CD4-positive, alpha-beta T cell treated with Interleukin-15 for 1 hour (primary cell): ENCODE data around the gene NUDT3.
"Not testable (repeated sequence)": the region's sequence is repeated elsewhere in the genome, so short reads cannot be mapped to it uniquely, and the experiment has no call there.

ENCODE experiments used
- DNase-seq: peaks from one replicate; pipeline ENCODE4 v3.0.0-alpha.2; 2020

Gene NUDT3

DNA sequence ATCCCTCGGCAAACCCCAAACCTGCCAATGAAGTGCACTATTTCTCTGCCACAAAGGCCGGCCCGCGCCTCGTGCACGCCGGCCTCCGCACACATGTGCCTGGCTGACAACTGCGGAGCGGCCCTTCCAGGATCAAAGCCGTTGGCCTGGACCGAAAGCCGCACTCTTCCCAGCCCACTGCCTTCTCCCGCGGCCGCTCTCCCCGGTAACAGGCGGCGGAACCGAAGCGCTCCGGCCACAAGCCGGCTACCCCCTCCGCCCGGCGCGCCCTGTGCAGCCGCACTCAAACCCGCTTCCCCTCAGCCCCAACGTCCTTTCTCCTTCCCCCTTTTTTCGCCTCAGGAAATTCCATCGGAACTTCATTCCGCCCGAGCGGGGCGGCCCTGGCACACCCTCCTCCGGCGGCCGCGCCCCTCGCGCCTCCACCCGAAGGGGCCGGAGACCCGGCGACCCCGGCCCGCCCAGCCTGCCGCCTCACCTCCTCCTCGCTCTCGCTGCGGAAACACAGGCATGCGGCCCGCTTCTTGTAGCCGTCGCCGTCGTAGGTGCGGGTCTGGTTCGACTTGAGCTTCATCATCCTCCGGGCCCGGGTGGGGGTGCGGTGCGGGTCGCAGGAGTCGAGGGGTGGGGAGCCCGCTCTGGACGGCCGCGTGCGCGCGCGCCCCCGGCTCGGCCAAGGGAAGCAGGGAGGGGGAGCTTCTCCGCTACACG lies 528 bp downstream of the NUDT3 start:
- peak; percentile 29 for DNase-seq

DNA sequence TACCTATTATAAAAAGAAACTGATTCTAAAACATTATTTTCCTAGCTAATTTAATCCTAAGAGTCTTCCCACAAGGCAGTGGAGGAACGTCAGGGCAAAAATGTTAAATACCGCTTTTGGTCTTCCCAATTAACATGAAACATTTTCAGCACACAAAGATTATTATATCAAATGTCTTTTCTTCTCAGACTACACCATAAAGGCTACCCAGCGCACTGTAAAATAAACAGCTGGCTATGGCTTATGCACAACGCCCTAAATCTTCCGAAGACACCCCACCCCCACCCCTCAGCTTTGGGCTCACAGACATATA lies 1.0 kb downstream of the NUDT3 start:
- DNase-seq = no peak

- DNase-seq = no peak
Observed at GRCh38 chr6:34390531-34391472, 1.7 kb downstream of the NUDT3 start.

GRCh38 chr6:34389034-34389433 lies 3.4 kb downstream of the NUDT3 start:
- no peak for DNase-seq

DNA sequence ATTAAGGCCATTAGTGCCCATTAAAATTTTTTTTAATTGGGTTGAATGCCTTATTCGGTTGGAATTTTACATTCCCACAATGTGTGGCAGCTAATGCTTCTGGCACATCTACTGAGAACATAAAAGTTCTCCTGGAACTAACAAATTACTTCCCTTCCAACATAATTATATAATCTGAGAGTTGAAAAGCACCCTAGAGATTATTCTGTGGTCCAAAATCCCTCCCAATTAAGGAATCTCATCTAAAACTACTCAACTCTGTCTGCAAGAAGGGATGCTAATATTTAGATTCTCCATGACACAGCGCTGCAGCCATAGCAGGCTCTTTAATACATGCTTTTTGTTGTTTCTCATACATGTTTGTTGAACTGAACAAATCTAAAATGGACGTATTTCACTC lies 4.0 kb downstream of the NUDT3 start:
- DNase-seq = no peak

GRCh38 chr6:34386316-34387137 lies 5.9 kb downstream of the NUDT3 start:
- DNase-seq = no peak

DNA sequence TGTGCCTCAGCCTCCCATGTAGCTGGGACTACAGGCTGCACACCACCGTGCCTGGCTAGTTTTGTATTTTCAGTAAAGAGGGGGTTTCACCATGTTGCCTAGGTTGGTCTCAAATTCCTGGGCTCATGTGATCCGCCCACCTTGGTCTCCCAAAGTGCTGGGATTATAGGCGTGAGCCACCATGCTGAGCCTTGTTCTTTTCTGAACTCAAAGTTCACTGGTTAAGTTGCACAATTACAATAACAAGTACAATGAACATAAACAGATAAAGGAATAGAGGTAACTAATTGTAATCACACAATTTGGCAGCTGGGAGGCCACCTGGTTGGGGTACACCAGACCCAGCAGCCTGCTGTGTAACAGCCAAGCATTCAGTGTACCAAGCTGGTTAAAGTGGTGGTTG lies 6.7 kb downstream of the NUDT3 start:
- DNase-seq = no peak

DNA sequence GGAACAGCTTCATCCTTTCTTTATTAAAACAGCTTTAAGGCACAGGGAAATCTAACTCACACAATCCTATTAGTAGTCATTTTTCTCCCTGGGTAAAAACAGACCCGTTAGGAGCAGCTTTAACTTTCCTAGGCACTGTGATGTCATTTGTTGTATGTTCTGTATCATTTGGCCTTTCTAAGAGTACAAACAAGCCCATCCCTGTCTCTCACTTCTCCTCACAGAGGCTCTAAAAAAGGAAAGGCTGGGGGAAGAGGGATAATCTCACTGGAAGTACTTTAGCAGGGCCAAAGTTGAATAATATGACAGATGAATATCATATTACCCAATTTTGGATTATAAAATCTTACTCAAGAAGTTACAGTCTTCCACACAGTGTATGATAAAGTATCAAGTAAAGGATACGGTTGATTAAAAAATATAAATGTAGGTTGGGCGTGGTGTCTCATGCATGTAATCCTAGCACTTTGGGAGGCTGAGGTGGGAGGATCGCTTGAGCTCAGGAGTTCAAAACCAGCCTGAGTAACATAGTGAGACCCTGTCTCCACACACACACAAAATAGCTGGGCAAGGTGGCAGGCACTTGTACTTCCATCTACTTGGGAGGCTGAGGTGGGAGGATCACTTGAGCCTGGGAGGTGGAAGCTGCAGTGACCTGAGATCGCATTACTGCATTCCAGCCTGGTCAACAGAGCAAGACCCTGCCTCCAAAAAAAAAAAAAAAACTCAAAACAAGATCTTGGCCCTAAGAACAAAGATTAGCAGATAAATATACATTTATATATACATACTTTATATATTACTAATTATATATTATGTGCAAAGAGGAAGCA lies 7.9 kb downstream of the NUDT3 start:
- DNase-seq = no peak

DNA sequence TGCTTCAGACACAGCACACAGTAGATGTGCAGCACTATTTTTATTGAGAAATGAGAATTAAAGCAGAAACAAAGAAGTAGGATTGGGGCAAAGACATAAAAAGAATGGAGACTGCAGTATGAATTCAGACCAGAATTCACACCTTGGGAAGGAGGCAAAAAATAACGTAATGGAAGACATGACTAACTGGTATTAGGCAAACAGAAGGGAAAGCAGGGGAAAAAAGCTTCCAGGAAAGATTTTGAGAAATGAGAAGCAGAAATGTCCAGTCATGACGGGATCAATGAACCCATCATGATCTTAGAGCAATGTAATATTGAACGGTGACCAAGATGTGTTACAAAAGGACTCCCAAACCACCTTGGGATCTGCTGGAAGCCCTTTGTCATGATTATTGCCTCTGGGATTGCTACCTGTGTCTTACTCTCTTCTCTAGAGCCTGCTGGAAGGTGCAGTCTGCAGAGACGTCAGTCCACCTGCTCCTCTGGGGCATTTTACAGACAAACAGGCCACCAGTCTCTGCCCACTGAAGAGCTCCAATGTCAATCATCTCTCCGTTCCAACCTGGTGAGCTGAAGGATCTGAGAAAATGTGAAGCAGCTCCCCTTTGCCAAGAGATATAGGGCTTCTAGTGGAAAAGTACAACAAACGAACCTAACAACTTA lies 8.7 kb downstream of the NUDT3 start:
- no peak for DNase-seq

DNA sequence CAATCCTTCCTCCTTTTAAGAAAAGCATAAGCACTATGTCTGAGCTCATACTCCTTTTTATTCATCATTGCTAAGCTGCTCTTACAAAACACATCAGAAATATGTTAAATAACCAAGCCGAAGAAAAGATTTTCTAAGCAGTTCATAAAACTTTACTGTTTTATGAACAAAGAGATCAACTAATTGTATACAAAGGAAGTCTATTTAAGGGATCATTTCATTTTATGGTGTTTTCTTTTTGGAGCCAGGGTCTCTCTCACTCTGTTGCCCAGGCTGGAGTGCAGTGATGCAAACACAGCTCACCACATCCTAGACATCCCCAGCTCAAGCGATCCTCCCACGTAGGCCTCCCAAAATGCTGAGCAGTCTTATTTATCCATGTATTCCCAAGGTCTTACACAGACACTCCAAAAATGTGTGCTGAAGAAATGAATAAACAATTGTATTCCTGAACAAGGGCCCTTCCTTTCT lies 9.3 kb downstream of the NUDT3 start:
- no peak for DNase-seq

DNA sequence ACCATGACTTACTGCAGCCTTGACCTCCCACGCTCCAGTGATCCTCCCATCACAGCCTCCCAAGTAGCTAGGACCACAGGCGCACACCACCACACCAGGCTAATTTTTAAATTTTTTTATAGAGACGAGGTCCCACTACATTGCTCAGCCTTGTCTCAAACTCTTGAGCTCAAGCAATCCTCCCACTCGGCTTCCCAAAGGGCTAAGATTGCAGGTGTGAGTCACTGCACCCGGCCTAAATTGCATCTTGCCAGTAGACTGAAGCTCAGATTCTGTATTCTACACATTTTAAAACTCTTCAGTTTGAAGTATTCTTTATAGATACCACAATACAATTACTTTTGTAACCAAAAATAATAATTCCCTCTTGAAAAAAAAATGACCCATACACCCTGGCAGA lies 11.4 kb downstream of the NUDT3 start:
- DNase-seq = no peak

DNA sequence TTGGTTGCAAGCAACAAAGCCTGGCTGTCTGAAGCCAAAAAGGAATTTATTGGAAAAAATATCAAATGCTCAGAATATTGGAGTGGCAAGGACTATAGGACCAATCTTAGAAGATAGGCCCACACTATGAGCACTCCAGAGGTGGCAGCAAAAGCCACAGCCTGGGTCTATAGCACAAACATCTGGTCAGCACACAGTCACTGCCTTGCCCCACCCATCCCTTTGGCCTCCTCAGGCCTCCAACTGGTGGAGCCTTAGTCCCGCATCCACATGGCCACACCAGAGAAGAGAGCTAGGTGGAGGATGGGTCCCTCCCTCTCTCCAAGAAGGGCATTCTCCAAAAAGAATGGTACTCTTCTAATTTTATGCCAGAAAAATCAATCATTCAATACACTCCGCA lies 14.0 kb downstream of the NUDT3 start:
- DNase-seq = no peak

DNA sequence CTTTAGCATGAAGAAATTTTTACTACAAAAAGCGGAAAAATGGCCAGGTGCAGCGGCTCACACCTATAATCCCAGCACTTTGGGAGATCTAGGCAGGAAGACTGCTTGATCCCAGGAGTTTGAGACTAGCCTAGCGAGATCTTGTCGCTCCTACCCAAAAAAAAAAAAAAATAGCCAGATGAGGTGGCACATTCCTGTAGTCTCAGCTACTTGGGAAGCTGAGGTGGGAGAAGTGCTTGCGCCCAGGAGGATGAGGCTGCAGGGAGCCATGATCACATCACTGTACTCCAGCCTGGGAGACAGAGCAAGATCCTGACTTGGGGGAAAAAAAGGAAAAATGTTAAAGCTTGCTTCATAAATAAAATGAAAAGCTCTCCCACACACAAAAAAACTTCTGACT lies 14.5 kb downstream of the NUDT3 start:
- DNase-seq = no peak

- DNase-seq = not testable (repeated sequence)
Observed at GRCh38 chr6:34377571-34377970, 14.9 kb downstream of the NUDT3 start.

GRCh38 chr6:34375833-34376232 lies 16.6 kb downstream of the NUDT3 start:
- no peak for DNase-seq

DNA sequence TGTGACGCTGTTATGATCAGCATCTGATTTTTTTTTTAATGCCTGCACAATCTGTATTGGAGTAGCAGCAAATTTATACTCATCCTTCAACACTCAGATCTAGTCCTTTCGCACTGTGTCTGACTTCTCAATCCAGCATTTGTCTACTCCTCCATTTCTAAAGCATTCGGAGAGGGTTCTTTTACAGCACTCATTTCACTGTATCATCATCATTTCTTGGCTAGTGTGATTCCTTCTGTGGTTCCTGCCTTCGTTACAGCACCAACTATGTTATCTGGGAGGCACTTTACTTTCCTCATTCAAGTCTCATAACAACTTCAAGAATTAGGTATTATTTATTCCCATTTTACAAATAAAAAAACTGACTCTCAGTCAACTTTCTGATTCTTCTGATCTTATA lies 18.0 kb downstream of the NUDT3 start:
- no peak for DNase-seq

DNA sequence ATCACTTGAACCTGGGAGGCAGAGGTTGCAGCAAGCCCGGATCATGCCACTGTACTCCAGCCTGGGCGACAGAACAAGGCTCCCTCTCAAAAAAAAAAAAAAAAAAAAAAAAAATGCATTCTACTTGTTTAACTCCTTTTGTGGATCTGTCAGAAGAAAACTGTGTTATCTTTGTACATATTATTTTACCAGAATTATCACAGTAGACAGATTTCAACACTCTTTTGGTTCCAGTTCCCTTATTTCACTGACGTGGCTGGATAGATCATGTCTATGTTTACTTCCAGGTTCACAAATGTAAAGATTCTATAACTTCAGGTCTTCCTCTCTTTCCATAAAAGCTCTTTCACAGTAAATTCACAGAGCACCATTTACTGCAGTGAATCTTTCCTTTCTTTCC lies 18.4 kb downstream of the NUDT3 start:
- DNase-seq = no peak

GRCh38 chr6:34373511-34373910 lies 19.0 kb downstream of the NUDT3 start:
- DNase-seq = no peak

DNA sequence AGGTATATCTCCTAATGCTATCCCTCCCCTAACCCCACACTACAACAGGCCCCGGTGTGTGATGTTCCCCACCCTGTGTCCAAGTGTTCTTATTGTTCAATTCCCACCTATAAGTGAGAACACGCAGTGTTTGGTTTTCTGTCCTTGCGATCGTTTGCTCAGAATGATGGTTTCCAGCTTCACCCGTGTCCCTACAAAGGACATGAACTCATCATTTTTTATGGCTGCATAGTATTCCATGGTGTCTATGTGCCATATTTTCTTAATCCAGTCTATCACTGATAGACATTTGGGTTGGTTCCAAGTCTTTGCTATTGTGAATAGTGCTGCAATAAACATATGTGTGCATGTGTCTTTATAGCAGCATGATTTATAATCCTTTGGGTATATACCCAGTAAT lies 20.6 kb downstream of the NUDT3 start:
- DNase-seq = not testable (repeated sequence)

- no peak for DNase-seq
Observed at GRCh38 chr6:34370361-34370760, 22.1 kb downstream of the NUDT3 start.

DNA sequence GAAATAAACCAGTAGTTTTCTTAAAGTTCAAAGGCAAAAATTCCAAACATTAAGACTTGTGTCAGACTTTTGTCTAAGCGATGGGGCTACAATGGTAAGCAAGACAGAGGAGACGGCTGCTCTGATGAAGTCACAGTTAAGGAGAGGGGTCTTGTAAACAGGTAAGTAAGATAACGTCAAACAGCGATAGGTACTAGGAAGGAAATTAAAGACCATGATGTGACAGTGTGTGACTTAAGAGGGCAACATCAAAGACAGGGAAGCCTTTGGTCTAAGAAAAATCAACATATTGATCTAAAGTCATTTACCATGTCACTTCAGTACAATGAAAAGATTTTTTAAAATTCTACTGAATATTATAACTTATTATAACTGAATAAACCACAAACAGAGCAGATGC lies 23.1 kb downstream of the NUDT3 start:
- no peak for DNase-seq

DNA sequence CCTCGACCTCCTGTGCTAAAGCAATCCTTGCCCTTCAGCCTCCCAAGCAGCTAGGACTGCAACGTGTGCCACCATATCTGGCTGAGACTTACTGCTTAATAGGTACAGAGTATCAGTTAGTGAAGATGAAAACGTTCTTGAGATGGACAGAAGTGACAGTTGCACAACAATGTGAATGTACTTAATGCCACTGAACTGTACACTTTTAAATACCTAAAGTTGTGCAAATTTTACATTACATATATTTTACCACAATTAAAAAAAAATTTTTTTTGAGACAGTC lies 25.9 kb downstream of the NUDT3 start:
- no peak for DNase-seq
